HepG2 (cell line): ENCODE measurements around the gene P2RY6. TPM values are rescaled to one million over a fixed set of nuclear protein-coding genes. Genes with fewer than 3 reads are reported as not detected.

Experiments
- GABPA ChIP-seq, 2 experiments: IDR thresholded peaks; 2 replicates each; pipeline ENCODE4 v1.6.1; 2011 to 2016; ENCODE audit warnings: low read depth in 2 of 2, low read length in 1 of 2, missing biosample characterization in 1 of 2, missing genetic modification characterization in 1 of 2
- HIVEP1 ChIP-seq: sonication (generic); formaldehyde crosslinking; IDR thresholded peaks from 2 replicates; pipeline ENCODE4 v1.4.0; 2020; ENCODE audit warnings: mild to moderate bottlenecking, missing genetic modification reagents
- MYNN ChIP-seq: sonication (generic); formaldehyde crosslinking; IDR thresholded peaks from 2 replicates; pipeline ENCODE4 v1.4.0; 2020; ENCODE audit warnings: mild to moderate bottlenecking, low read depth, missing genetic modification reagents
- SIN3B ChIP-seq: fragments of 150-350 bp; IDR thresholded peaks from 2 replicates; pipeline ENCODE4 v1.6.1; 2014; ENCODE audit warnings: low read length
- ZNF180 ChIP-seq: sonication (generic); formaldehyde crosslinking; IDR thresholded peaks from 2 replicates; pipeline ENCODE4 v1.4.0; 2020; ENCODE audit warnings: low read depth, missing genetic modification reagents, borderline replicate concordance
- ZNF510 ChIP-seq: sonication (generic); formaldehyde crosslinking; IDR thresholded peaks from 2 replicates; pipeline ENCODE4 v1.4.0; 2020; ENCODE audit warnings: low read depth, mild to moderate bottlenecking, missing genetic modification reagents
- ZNF598 ChIP-seq: sonication (generic); formaldehyde crosslinking; IDR thresholded peaks from 2 replicates; pipeline ENCODE4 v1.5.1; 2020; ENCODE audit warnings: mild to moderate bottlenecking, missing genetic modification reagents, borderline replicate concordance
- ZNF674 ChIP-seq: sonication (generic); formaldehyde crosslinking; IDR thresholded peaks from 2 replicates; pipeline ENCODE4 v1.5.0; 2020; ENCODE audit warnings: low read depth, mild to moderate bottlenecking, missing genetic modification reagents
- polyA plus RNA-seq, 8 experiments: library from polyadenylated mRNA; depleted of rRNA in 3 of 8; stranded (reverse) in 7 of 8; unstranded in 1 of 8; fragments of >200 nt; fragmentation: Illumina TruSeq in 4 of 8; extraction: Trizol in 4 of 8; gene quantifications; 2 replicates each; pipeline versions ENCODE4 v1.2.1 to v1.2.3, GENCODE V29; 2011 to 2016; ENCODE audit warnings: low read depth in 4 of 8, missing spikeins in 1 of 8, mixed read lengths in 1 of 8; ENCODE audit not compliant: insufficient read depth in 1 of 8
- total RNA-seq, 5 experiments: library from RNA; depleted of rRNA; stranded (reverse); fragments of >200 nt; fragmentation: Illumina TruSeq; extraction: Trizol; gene quantifications; 2 replicates each; pipeline ENCODE4 v1.2.3, GENCODE V29; 2016; ENCODE audit warnings: low read depth in 1 of 5
- TF ChIP-seq, protein P1 (sequence below): fragments of 450-650 bp; IDR thresholded peaks from 2 replicates; pipeline ENCODE4 v1.6.1; 2016
- TF ChIP-seq, protein P2 (sequence below): sonication (generic); formaldehyde crosslinking; IDR thresholded peaks from 2 replicates; pipeline ENCODE4 v1.4.0; 2020; ENCODE audit warnings: mild to moderate bottlenecking, missing genetic modification reagents, borderline replicate concordance
- TF ChIP-seq, protein P3 (sequence below): sonication (generic); formaldehyde crosslinking; IDR thresholded peaks from 2 replicates; pipeline ENCODE4 v1.9.0; 2021; ENCODE audit warnings: missing genetic modification reagents, mild to moderate bottlenecking, borderline replicate concordance
- TF ChIP-seq, protein P4 (sequence below): sonication (generic); formaldehyde crosslinking; conservative IDR thresholded peaks from 2 replicates; pipeline ENCODE4 v1.4.0; 2020; ENCODE audit warnings: mild to moderate bottlenecking, missing genetic modification reagents, moderate library complexity
- TF ChIP-seq, protein P5 (sequence below): IDR thresholded peaks from 2 replicates; pipeline ENCODE4 v1.6.1; 2016; ENCODE audit warnings: low read depth, borderline replicate concordance

The P2RY6 gene
- total and polyA plus RNA-seq, 2 of the 13 experiments (the other 11 are each of a cell fraction or from before 2014, with no cell fraction given): 0.09 to 0.29 TPM

DNA sequence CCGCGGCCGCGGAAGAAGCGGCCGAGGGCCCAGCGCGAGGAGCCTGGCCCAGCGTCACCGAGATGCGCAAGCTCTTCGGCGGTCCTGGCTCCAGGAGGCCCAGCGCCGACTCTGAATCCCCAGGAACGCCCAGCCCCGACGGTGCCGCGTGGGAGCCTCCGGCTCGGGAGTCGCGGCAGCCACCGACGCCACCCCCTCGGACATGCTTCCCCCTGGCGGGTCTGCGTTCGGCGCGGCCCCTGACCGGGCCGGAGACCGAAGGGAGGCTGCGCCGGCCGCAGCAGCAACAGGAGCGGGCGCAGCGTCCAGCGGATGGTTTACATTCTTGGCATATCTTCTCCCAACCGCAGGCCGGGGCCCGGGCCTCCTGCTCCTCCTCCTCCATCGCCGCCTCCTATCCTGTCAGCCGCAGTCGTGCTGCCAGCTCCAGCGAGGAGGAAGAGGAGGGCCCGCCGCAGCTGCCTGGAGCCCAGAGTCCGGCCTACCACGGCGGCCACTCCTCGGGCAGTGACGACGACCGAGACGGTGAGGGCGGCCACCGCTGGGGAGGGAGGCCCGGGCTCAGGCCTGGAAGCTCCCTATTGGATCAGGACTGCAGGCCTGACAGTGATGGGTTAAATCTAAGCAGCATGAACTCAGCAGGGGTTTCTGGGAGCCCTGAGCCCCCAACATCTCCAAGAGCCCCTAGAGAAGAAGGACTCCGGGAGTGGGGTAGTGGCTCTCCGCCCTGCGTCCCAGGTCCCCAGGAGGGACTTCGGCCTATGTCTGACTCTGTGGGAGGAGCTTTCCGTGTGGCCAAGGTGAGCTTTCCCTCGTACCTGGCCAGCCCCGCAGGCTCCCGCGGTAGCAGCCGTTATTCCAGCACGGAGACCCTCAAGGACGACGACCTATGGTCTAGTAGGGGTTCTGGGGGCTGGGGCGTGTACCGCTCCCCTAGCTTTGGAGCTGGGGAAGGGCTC, 37.1 kb downstream of the P2RY6 start (continued):
- TF ChIP-seq SIN3B (no peak), HIVEP1 (CRISPR knock-in tag) (no peak), GABPA (IDR thresholded peaks at IDR 0.05; ENCODE audit: low read depth, low read length) (no peak), GABPA (CRISPR knock-in tag; IDR thresholded peaks at IDR 0.05; ENCODE audit: low read depth) (0 out of 2 replicates have a peak, but pooled peaks have one; percentile 21), ZNF510 (CRISPR knock-in tag) (no peak), MYNN (no peak; the same call in 1 of the 2 replicates), ZNF180 (CRISPR knock-in tag) (no peak), ZNF674 (CRISPR knock-in tag) (0 out of 2 replicates have a peak, but pooled peaks have one; percentile 16), ZNF598 (no peak; the same call in 1 of the 2 replicates)
- TF ChIP-seq, protein P1, sequence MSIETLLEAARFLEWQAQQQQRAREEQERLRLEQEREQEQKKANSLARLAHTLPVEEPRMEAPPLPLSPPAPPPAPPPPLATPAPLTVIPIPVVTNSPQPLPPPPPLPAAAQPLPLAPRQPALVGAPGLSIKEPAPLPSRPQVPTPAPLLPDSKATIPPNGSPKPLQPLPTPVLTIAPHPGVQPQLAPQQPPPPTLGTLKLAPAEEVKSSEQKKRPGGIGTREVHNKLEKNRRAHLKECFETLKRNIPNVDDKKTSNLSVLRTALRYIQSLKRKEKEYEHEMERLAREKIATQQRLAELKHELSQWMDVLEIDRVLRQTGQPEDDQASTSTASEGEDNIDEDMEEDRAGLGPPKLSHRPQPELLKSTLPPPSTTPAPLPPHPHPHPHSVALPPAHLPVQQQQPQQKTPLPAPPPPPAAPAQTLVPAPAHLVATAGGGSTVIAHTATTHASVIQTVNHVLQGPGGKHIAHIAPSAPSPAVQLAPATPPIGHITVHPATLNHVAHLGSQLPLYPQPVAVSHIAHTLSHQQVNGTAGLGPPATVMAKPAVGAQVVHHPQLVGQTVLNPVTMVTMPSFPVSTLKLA: peak; percentile 8; the same call in 1 of the 2 replicates
- TF ChIP-seq, protein P2, sequence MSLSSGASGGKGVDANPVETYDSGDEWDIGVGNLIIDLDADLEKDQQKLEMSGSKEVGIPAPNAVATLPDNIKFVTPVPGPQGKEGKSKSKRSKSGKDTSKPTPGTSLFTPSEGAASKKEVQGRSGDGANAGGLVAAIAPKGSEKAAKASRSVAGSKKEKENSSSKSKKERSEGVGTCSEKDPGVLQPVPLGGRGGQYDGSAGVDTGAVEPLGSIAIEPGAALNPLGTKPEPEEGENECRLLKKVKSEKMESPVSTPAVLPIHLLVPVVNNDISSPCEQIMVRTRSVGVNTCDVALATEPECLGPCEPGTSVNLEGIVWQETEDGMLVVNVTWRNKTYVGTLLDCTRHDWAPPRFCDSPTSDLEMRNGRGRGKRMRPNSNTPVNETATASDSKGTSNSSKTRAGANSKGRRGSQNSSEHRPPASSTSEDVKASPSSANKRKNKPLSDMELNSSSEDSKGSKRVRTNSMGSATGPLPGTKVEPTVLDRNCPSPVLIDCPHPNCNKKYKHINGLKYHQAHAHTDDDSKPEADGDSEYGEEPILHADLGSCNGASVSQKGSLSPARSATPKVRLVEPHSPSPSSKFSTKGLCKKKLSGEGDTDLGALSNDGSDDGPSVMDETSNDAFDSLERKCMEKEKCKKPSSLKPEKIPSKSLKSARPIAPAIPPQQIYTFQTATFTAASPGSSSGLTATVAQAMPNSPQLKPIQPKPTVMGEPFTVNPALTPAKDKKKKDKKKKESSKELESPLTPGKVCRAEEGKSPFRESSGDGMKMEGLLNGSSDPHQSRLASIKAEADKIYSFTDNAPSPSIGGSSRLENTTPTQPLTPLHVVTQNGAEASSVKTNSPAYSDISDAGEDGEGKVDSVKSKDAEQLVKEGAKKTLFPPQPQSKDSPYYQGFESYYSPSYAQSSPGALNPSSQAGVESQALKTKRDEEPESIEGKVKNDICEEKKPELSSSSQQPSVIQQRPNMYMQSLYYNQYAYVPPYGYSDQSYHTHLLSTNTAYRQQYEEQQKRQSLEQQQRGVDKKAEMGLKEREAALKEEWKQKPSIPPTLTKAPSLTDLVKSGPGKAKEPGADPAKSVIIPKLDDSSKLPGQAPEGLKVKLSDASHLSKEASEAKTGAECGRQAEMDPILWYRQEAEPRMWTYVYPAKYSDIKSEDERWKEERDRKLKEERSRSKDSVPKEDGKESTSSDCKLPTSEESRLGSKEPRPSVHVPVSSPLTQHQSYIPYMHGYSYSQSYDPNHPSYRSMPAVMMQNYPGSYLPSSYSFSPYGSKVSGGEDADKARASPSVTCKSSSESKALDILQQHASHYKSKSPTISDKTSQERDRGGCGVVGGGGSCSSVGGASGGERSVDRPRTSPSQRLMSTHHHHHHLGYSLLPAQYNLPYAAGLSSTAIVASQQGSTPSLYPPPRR (CRISPR knock-in tag): peak; percentile 38; the same call in 1 of the 2 replicates
- TF ChIP-seq, protein P3, sequence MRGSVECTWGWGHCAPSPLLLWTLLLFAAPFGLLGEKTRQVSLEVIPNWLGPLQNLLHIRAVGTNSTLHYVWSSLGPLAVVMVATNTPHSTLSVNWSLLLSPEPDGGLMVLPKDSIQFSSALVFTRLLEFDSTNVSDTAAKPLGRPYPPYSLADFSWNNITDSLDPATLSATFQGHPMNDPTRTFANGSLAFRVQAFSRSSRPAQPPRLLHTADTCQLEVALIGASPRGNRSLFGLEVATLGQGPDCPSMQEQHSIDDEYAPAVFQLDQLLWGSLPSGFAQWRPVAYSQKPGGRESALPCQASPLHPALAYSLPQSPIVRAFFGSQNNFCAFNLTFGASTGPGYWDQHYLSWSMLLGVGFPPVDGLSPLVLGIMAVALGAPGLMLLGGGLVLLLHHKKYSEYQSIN (CRISPR knock-in tag): no peak
- TF ChIP-seq, protein P4, sequence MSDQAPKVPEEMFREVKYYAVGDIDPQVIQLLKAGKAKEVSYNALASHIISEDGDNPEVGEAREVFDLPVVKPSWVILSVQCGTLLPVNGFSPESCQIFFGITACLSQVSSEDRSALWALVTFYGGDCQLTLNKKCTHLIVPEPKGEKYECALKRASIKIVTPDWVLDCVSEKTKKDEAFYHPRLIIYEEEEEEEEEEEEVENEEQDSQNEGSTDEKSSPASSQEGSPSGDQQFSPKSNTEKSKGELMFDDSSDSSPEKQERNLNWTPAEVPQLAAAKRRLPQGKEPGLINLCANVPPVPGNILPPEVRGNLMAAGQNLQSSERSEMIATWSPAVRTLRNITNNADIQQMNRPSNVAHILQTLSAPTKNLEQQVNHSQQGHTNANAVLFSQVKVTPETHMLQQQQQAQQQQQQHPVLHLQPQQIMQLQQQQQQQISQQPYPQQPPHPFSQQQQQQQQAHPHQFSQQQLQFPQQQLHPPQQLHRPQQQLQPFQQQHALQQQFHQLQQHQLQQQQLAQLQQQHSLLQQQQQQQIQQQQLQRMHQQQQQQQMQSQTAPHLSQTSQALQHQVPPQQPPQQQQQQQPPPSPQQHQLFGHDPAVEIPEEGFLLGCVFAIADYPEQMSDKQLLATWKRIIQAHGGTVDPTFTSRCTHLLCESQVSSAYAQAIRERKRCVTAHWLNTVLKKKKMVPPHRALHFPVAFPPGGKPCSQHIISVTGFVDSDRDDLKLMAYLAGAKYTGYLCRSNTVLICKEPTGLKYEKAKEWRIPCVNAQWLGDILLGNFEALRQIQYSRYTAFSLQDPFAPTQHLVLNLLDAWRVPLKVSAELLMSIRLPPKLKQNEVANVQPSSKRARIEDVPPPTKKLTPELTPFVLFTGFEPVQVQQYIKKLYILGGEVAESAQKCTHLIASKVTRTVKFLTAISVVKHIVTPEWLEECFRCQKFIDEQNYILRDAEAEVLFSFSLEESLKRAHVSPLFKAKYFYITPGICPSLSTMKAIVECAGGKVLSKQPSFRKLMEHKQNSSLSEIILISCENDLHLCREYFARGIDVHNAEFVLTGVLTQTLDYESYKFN (CRISPR knock-in tag): peak; percentile 76
- TF ChIP-seq, protein P5, sequence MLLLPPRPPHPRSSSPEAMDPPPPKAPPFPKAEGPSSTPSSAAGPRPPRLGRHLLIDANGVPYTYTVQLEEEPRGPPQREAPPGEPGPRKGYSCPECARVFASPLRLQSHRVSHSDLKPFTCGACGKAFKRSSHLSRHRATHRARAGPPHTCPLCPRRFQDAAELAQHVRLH (CRISPR knock-in tag): peak; percentile 79; the same call in 1 of the 2 replicates
